Fibroblast of skin of abdomen (primary cell): ENCODE data around the gene OPRL1.
"Not testable (repeated sequence)": the region's sequence is repeated elsewhere in the genome, so short reads cannot be mapped to it uniquely, and the experiment has no call there.

ENCODE experiments used
- DNase-seq: peaks from one replicate; pipeline ENCODE4 v3.0.0-alpha.2; 2013

Gene OPRL1

DNA sequence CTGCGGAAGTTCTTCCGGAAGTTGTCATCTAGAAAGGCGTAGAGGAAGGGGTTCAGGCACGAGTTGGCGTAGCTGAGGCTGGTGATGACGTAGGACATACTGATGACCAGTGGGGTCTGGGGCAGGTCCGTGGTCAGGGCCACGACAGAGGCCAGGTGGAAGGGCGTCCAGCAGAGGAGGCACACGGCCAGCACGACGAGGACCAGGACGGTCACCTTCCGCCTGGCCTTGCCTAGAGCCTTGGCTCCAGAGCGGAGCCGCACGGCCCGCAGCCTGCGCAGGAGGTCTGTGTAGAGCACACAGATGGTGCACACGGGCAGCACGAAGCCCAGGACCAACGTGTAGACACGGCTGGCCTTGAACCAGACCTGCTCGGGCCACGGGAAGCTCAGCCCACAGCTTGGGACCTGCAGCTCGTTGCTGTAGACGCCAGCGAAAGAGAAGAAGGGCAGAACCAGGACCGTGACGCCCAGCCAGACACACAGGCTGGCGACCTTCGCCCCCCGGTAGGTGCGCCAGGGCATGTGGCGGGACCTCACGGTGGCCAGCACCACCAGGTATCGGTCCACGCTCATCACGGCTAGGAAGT, 26.1 kb downstream of the OPRL1 start:
- DNase-seq, result no peak

DNA sequence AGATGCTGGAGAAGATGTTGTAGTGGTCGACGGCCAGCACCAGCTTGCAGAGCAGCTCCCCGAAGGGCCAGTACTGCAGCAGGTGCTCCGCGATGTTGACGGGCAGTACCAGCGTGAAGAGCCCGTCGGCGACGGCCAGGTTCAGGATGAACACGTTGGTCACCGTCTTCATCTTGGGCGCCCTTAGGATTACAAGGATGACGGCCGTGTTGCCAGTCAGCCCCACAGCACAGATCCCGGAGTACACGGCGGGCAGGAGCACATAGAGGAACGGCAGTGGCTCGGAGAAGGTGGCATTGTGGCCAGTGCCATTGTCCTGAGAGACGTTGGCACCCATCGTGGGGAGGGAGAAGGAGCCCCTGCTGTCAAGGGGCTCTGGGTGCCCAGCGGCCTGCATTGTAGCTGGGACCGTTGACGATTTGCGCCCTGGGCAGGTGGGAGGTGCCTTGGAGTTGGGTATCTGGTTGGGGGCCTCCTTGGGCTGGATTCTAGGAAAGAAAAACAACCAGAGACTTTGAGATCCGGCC, 26.6 kb downstream of the OPRL1 start:
- no peak for DNase-seq

DNA sequence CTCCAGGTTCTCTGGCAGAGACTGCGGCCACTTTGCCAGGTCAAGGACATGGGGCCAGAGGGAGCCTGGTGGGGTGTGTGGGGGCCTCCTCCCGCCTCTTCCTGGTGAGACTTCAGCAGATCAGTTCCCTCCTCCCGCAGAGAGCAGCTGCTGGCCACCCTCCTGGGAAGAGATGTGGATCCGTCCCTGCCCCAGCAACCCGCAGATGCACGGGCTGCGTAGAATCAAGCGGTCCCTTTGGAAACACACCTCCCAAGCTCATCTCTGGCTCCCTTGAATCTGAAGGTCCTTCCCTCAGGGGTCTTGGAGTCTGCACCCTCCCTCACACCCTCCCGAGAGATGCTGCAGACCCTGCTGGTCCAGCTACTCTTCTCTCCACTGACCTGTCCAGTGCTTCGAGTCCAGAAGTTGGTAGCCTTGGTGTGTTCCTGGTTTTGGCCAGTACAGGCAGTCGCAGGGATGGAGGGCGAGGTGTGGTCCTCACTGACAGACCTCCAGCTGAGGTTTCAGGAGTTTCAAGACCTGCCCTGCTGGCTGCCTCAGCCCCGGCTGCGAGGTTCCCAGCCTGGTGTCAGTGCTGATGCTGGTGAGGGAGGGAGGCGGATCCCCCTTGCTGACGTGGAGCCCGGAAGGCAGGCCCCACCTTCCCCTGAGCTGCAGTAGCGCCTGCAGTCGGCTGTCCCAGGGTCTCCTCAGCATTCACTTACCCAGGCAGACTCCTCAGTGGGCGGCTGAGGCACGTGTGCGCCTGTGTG, 27.3 kb downstream of the OPRL1 start, which contains the start of gene NPBWR2:
NPBWR2 (minus strand) TSS at position 585 of the 755 bp plus-strand sequence. CDS start 734 bp downstream, outside the sequence.
- DNase-seq, result no peak

DNA sequence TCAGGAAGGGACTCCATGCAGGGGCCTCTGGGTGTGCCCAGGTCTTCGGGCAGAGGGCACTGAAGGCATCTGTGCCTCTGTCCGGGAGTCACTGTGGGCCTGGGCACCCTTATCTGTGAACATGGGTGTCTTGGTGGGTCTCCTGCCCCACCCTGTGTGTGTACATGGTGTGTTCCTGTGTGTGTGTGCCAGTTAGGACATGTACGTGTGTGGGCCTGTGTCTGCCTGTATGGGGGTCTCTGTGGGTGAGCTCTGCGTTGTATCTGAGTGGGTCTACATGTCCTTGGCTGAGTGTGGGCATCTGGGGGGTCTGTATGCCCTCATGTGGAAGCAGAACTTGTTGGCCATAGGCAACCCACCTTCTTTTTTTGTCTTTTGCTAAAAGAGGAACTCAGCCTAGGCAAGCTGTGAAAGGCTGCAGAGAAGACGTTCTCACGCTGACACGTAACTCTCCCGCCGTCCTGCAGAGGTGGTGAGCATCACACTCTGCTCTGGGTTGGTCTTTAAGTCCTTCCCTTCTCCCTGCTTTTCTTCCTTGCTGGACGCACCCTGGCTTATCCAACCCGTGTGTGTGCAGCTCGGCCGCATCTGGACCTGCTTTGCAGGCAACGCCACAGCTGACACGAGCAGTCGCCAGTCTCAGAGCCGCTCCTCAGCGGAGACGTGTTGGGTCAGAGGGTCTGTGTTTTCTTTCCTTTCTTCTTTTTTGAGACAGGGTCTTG, 28.0 kb downstream of the OPRL1 start:
- DNase-seq, result no peak

DNA sequence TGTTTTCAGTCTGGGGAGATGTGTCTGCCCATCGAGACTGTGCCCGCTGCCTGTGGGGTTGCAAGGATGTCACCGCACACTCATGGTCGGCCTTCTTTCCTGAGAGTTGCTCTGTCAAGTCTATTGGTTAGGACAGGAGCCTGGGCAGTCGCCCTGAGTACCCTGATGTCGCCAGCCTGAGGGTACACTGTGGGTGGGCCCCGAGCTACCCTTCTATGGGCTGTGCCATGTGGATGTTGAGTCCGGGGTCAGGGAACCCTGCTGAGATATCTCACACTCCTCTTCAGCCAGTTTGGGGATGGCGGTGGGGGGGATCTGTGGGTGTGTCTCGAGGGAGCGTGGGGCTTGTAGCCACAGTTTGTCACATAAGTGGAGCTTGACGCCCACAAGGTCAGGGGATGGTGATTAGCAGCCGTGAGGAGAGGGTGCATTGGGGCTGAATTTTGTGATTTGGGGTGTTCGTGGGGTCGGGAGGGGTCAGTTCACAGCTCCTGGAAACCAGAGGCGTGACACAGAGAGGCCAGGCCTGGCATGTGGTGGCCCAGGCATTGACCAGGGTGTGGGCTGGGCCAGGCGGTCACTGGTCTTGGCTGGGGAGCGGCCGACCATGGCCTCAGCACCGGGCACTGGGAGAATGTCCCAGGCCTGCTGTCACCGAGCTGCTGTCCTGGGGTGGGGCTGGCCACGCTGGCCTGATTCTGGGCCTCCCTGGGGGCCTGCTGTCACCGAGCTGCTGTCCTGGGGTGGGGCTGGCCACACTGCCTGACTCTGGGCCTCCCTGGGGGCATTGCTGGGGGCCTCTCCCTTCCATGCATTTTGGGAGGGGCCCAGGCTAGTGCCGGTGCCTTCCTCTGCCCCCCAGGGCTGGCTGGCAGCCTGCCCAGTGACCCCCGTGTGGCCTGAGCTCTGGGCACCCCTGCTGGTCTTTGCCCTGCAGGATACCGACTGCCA, 29.1 kb downstream of the OPRL1 start:
- DNase-seq, result no peak

DNA sequence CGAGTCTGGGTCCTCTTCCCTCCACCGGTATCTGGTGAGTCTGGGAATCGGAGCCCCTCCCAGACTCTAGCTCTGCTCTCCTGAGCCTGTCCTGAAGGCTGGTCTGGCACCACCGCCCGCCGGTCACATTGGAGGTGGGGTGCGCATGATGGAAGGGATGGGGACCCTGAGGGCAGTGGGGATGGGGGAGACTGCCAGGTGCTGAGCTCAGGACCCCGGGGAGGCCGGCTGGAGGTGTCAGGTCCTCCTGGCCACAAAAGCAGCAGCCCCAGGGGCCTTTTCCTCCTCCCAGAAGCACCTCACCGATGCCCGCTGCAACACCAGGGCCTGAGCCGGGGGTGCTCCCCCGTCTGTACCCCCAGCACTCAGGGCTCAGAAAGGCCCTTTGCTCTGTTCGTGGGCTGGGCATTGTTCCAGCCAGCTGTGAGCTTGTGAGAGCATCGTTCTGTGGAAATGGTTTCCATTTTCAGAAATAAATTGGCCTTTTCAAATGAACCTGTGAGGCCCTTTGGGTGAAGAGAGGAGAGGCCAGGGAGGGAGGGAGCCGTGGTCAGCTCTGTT, 30.0 kb downstream of the OPRL1 start:
- DNase-seq, result no peak

DNA sequence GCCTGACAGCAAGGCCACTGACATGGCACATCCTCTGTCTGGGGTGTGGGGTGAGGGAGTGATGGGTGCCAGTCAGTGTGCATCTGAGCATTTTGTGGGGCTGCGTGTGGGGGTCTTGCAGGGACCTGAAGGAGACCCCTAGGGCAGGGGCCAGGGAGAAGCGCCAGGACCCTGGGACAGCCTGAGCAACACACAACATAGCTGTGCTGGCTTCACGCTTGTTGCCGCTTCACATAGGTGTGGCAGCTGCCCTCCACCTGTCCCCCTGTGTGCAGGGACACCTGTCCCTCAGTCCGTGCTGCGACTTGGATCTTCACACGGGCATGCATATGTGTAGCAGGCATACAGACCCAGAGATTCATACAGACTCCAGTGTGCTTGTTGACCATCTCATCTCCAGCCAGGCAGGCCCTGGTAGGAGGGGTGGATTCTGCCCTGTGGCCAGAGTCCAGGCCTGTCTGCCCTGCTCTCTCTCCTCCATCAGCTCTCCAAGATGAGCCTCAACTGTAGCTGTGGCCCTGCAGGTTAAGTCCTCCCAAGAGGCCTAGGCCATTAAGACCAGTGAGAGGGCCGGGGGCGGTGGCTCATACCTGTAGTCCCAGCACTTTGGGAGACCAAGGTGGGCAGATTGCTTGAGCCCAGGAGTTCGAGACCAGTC, 30.7 kb downstream of the OPRL1 start:
- DNase-seq, result no peak

DNA sequence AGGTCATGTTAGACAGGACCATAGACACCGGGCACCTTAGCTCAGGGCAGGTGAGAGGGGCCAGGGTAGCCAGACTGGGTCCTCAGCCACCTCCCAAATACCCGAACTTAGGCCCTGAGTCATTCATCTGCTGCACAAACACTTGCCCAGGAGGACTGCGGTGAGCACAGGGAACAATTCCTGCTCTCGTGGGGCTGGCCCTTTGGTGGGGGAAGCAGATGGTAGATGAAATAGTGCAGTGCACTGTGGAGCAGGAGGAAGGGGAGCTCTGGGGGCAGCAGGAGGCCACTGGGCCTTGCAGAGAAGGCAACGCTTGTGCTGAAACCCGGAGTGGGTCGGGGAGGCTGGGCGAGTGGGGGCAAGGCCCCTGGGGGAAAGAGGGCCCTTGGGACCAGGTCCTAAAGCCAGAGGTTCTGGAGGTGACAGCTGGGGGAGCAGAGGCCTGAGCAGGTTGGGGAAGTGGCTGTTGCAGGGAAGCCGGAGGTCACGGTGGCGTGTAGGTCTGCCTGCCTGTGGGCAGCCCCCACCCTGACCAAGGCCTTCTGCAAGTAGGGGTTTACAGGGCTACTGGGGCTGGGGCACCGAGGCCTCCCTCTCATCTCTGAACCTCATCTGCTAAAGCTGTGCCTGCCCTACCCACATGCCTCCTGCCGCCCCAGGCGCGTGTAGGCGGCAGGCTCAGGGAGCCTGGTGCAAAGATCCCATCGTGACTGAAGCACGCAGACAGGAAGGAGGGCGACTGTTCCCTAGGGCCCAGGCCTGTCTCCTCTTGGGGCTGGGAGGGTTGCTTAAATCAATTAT, 32.2 kb downstream of the OPRL1 start:
- no peak for DNase-seq

DNA sequence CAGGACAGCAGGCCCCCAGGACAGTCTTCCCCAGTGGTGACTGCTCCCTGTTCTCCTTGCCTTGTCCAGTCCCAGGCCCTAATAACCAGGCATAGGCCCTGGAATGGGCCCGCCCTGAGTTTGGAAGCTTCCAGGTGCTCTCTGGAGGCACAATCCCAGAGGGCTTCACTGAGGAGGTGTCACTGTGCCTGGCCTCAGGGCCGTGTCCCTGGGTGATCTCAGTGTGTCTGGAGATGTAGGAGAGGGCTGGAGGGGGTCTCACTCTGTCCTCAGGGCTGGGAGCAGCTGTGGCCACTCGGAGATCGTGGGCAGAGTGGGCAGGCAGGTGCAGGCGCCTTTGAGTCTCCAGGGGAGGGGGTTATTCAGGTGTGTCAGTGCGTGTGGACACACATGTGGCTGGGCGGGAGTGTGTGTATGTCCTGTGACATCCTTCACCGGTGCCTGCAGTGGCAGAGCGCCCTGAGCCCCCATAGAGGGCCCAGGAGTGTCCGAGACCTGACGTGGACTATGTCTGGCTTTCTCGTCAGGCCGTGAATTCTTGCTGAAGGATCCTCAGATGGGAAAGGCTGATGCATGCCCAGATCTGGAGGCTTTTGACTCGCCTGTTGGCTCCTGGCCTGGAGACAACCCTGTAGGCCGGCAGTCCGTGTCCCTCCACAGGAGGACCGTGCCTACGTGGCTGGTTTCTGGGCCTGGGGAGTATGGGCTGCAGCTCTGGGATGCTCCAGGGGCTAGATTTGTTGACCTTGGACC, 33.0 kb downstream of the OPRL1 start:
- no peak for DNase-seq

DNA sequence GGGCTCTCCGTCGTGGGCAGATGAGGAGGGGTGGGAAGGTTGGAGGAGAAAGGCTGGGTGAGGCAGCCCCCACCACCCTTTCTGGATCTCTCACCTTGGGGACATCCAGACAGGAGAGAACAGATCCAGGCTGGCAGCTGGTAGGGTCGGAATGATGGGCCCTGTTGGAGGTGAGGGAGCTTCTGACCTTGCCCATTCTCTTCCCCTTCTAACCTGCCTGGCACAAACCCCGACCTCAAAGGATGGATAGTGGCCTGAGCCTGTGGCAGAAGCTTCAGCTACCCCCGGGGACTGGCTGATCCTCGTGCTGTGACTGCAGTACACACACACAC, 33.5 kb downstream of the OPRL1 start:
- DNase-seq, result no peak

DNA sequence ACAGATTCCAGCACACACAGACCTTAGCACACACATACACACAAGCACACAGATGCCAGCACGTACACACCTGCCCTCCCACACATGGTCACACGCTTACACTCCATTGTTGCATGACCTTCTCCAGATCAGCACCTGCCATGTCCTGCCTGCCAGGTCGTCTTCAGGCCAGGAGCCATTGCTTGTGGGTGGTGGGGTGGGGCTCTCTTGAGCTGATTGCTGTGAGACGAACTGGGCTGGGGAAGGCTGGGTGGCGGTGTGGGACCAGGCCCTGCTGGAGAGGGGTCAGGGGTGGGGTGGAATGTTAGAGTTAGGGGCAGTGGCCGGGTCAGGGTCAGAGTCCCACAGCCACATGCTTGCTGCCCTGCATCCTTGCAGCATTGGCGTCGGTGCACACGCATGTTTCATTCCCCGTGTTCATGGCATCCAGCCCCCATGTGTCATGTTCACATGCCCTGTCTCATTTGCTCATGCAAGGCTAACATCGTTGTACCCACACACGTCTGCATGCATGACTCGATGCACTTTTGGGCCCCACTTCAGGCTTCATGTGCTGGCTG, 34.0 kb downstream of the OPRL1 start:
- DNase-seq, result no peak

DNA sequence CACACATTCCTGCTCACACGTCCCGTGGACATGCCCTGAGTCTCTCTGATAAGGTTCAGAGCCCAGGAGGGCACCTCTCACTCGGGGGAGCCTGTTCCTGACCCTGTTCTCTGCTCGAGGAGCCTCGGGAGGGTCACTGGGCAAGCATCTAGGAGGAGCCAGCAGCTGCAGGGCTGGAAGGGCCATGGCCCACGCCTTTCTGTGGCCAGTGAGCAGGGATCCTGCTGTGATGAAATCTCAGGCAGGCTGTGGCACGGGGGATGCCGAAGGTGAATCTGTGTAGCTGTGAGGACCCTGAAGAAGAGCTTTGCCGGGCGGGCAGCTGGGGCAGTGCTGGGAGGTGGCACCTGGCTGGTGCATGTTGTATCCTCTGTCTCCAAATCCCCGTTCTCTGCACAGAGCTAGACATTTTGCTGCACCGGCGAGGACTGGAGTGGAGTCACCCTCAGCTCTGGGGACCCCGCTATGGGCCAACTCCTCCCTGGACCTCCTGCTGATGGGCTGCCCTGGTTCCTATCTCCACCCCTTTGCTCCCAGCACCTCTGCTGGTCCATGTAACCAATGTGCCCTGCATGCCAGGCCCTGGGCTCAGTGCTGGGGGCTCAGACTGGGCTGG, 34.6 kb downstream of the OPRL1 start:
- DNase-seq, result no peak

DNA sequence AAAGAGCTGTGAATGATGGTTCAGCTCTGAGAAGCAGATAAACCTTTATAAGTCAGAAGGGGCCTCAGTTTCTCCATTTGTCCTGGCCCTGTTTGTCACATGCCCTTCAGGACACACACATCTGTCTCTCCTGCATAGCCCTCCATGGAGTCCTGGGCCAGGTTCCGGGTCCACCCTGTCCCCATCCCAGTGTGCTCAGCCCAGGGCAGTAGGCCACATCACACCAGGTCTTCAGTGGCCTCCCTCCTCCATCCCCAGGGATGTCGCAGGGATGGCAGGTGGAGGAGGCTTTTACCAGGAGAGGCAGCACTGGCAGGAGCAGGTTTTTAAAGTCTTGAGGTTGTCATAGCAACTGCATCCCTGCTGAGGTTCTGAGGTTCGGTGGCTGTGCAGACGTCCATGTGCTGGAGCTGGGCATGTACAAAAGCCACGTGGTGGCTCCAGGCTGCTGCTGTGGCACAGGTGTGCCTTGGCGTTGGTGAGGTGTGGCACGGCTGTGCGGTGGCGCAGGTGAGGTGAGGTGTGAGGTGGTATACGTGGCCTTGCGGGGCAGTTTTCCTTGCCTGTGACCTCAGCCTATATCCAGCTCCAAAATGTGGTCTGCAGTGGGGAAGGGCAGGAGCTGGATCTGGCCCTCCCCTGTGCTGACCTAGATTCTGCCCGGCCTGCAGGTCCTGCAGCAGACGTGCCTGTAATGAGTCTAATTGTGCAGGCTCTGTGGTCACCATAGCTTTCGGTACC, 35.5 kb downstream of the OPRL1 start:
- DNase-seq, result no peak

DNA sequence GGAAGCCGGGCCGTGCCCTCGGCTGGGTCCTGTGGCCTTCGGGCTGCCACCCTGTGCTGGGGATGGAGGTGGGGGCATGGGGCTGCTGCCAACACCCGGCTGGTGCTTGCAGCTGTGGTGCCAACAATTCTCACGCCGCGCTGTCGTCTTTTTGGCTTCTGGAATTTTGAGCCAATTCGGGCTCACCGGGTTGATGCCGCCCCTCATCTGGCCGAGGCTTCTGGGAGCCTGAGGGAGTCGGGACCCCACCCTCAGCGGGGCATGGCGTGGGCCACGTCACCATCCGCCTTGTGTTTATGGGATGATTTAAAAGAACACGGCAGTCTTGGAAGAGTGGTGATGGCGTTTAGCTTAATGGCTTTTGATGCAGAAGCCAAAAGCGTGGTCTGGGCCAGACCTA, 36.1 kb downstream of the OPRL1 start:
- no peak for DNase-seq

DNA sequence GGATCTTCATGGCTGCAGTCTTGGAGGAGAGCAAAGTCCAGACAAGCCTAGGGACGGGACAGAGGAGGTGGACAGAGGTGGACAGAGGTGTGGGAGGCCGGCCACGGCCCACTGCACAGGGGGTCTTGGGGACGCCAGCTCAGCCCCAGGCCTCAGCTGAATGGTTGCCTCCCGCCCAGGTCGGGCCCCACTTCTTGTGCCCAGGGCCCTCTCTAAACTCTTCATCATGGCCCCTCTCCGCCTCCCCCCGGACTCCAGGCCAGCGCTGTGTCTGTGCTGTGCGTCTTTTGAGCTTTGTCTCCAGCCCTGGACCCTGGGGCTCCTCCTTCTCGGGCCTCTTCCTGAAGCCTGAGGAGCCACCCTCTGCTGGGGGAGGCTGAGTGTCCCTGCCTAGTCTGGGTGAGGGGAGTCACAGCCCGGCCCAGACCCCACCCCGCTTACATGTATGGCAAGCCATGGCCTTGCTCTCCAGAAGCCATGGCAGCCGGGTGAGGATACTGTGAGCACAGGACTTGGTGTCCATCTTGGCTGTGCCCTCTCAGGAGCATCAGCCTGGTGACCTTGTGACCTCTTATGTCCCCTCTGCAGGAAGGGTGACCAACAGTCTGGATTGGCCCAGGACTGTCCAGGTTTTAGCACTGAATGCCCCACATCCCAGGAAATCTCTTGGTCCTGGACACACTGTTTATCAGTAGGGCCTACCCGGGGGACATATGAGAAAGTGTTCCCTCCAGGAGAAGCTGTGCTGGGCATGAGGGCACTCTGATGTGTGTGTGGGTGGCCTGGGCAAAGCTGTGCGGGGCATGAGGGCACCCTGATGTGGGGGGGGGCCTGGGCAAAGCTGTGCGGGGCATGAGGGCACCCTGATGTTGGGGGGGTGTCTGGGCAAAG, 36.9 kb downstream of the OPRL1 start:
- no peak for DNase-seq

DNA sequence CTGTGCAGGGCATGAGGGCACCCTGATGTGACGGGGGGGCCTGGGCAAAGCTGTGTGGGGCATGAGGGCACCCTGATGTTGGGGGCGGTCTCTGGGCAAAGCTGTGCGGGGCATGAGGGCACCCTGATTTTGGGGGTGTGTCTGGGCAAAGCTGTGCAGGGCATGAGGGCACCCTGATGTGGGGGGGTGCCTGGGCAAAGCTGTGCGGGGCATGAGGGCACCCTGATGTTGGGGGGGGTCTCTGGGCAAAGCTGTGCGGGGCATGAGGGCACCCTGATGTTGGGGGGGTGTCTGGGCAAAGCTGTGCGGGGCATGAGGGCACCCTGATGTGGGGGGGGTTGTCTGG, 37.5 kb downstream of the OPRL1 start:
- not testable (repeated sequence) for DNase-seq

DNA sequence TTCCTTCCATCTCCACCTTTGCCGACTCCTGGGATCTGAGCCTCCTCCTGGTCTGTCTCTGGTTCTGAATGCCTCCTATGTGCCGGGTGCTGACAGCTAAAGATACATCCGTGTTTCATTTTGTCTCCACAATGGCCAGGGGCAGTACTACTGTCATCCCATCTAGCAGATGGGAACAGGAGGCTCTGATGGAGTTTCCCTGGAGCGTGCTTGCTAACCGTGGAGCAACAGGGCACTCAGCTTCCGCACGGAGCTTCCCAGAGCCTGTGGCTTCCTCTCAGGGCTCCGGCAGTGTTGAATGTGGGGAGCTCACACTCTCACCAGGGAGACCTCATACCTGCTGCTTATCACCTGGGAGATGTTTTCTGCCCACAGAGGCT, 39.4 kb downstream of the OPRL1 start:
- DNase-seq, result no peak
